Activated CD8-positive, alpha-beta memory T cell treated with anti-CD3 and anti-CD28 coated beads, Interleukin-2, amount 10 ng/mL, durations not matched to agents 7 days and 5 days (primary cell): Measurements from ENCODE around the gene SOX21. TPM values are rescaled to one million over a fixed set of nuclear protein-coding genes. Genes with fewer than 3 reads are reported as not detected.
"Not testable (repeated sequence)": the region's sequence is repeated elsewhere in the genome, so short reads cannot be mapped to it uniquely, and the experiment has no call there.

Experiments
- ATAC-seq: fragments of 150-1000 bp; cut with Tn5 transposase; one replicate; pipeline ENCODE4 v1.10.0; 2021; ENCODE audit warnings: moderate library complexity
- CTCF ChIA-PET: fragments of 350-600 bp; sonication (Branson Sonifier 250); formaldehyde crosslinking; loops from one replicate; lab custom pipeline; 2021; ENCODE audit warnings: antibody characterized with exemption; lab: Charles Lee
- DNase-seq: peaks from one replicate; pipeline ENCODE4 v3.0.0-alpha.2; 2020
- H3K27ac Mint-ChIP-seq: one replicate; pipeline ENCODE4 v1.8.0; 2021; ENCODE audit warnings: mild to moderate bottlenecking, mixed read lengths
- H3K27me3 Mint-ChIP-seq: one replicate; pipeline ENCODE4 v1.8.0; 2021; ENCODE audit warnings: mixed read lengths
- H3K36me3 Mint-ChIP-seq: one replicate; pipeline ENCODE4 v1.8.0; 2021; ENCODE audit warnings: mild to moderate bottlenecking, mixed read lengths
- H3K4me1 Mint-ChIP-seq: one replicate; pipeline ENCODE4 v1.8.0; 2021; ENCODE audit warnings: mixed read lengths
- H3K4me3 Mint-ChIP-seq: one replicate; pipeline ENCODE4 v1.8.0; 2021; ENCODE audit warnings: mild to moderate bottlenecking, moderate library complexity, mixed read lengths
- H3K9me3 Mint-ChIP-seq: one replicate; pipeline ENCODE4 v1.8.0; 2022; ENCODE audit warnings: low read depth, mixed read lengths
- total RNA-seq, 2 experiments: library from RNA; stranded (reverse); gene quantifications; one replicate each; pipeline ENCODE4 v1.2.3, GENCODE V29; 2021

Gene SOX21
- not detected for total RNA-seq

DNA sequence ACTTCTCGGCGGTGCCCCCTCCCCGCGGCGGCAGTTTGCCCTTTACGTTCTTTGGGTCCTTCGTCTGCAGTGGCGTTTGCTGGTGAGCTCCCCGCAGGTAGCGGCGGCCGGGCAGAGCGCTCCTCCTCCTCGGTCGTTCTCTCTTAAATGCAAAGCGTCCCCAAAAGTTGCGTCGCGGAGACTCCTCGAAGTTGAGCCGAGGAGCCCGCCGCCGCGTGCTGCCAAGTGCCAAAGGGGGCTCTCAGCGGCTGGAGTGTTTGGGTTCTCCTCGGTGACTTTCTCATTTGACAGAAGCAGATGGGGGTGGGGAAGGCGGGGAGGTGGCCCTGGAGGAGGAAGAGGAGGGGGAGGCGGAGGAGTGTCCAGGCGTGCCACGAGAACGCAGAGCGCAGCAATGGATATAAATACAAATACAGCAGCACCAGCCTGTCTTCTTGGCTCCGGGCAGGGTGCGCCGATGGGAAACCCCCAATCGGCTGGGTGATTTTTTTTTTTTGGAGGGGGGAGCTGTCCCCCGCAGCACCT is at the start of gene SOX21:
TSS of gene SOX21 (minus strand) at position 259 of the 525 bp plus-strand sequence. CDS start 496 bp downstream, outside the sequence.
- peak within 1 kb of the TSS; percentile 36 for H3K4me3 Mint-ChIP-seq
- H3K36me3 Mint-ChIP-seq = peaks cover 2% of the 10 kb centered on the region
- no peaks in the 10 kb centered on the region for H3K9me3 Mint-ChIP-seq
- CTCF ChIA-PET = no interaction called here
- peaks cover 16% of the 10 kb centered on the region for H3K4me1 Mint-ChIP-seq
- peak within 1 kb of the TSS; percentile 64 for H3K27ac Mint-ChIP-seq
- DNase-seq = no peak
- H3K27me3 Mint-ChIP-seq = peaks cover 81% of the 10 kb centered on the region
- ATAC-seq = no peak

GRCh38 chr13:94761407-94761806 is 49.1 kb upstream of the SOX21 start:
- CTCF ChIA-PET = no interaction called here
- H3K36me3 Mint-ChIP-seq = no peaks in the 10 kb centered on the region
- no peaks in the 10 kb centered on the region for H3K9me3 Mint-ChIP-seq
- peaks cover 25% of the 10 kb centered on the region for H3K27me3 Mint-ChIP-seq
- ATAC-seq (no peak), DNase-seq (no peak)
- H3K4me1 Mint-ChIP-seq = no peaks in the 10 kb centered on the region
- no peak overlapping the region for H3K4me3 Mint-ChIP-seq
- H3K27ac Mint-ChIP-seq = no peak overlapping the region

DNA sequence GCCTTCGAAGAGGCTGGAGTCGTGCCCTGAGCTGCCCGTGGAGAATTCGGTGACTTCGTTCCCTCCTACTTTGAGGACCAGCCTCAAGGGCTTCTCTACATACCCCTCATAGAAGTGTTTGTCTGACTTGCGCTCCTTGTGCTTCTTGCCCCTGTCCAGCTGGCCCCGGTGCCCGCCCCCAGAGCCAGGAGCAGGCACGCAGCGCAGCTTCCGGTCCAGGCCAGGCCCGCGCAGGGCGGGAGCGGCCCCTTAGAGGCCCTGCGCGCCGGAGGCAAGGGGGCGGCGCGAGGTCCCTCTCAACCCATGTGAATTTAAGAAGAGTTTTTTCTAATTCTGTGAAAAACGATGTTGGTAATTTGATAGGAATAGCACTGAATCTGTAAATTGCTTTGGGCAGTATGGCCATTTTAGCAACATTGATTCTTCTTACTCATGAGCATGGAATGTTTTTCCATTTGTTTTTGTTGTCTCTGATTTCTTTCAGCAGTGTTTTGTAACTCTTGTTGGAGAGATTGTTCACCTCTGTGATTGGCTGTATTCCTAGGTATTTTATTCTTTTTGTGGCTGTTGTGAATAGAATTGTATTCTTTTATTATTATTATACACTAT is 46.9 kb upstream of the SOX21 start:
- no peak overlapping the region for H3K27ac Mint-ChIP-seq
- H3K36me3 Mint-ChIP-seq = no peaks in the 10 kb centered on the region
- H3K27me3 Mint-ChIP-seq = peaks cover 29% of the 10 kb centered on the region
- no peak overlapping the region for H3K4me3 Mint-ChIP-seq
- H3K4me1 Mint-ChIP-seq = no peaks in the 10 kb centered on the region
- ATAC-seq (no peak), DNase-seq (no peak)
- H3K9me3 Mint-ChIP-seq = no peaks in the 10 kb centered on the region
- CTCF ChIA-PET = no interaction called here

GRCh38 chr13:94758436-94758960 is 46.2 kb upstream of the SOX21 start:
- no peak for ATAC-seq
- Mint-ChIP-seq H3K27me3 (peaks cover 29% of the 10 kb centered on the region), H3K4me1 (no peaks in the 10 kb centered on the region), H3K4me3 (no peak overlapping the region), H3K9me3 (no peaks in the 10 kb centered on the region), H3K27ac (no peak overlapping the region), H3K36me3 (no peaks in the 10 kb centered on the region)
- CTCF ChIA-PET = no interaction called here
- DNase-seq = no peak

DNA sequence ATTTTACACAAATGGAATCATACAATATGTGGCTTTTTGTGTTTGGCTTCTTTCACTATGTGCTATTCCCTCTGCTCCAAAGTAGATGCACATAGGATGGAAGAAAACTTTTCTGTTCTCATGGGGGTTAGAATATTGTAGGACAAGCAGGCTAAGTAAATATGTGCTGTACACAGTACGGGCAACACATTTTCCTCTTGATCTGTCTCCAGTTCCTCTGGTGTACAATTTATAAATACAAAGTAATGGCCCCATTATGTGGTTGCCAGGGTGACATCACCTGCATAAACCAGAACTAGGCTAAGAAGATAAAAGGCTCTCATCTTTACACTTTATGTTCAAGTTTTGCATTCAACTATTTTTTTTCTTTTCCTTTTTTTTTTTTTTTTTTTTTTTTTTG is 41.0 kb upstream of the SOX21 start:
- Mint-ChIP-seq H3K27me3 (peaks cover 8% of the 10 kb centered on the region), H3K36me3 (no peaks in the 10 kb centered on the region), H3K27ac (no peak overlapping the region), H3K9me3 (no peaks in the 10 kb centered on the region), H3K4me3 (no peak overlapping the region), H3K4me1 (no peaks in the 10 kb centered on the region)
- CTCF ChIA-PET = no interaction called here
- ATAC-seq = no peak
- DNase-seq = no peak

GRCh38 chr13:94749162-94749561 is 36.8 kb upstream of the SOX21 start:
- no peaks in the 10 kb centered on the region for H3K9me3 Mint-ChIP-seq
- no peak overlapping the region for H3K27ac Mint-ChIP-seq
- ATAC-seq (no peak), DNase-seq (no peak)
- no peaks in the 10 kb centered on the region for H3K36me3 Mint-ChIP-seq
- H3K4me3 Mint-ChIP-seq = no peak overlapping the region
- peaks cover 5% of the 10 kb centered on the region for H3K27me3 Mint-ChIP-seq
- CTCF ChIA-PET = no interaction called here
- H3K4me1 Mint-ChIP-seq = no peaks in the 10 kb centered on the region

DNA sequence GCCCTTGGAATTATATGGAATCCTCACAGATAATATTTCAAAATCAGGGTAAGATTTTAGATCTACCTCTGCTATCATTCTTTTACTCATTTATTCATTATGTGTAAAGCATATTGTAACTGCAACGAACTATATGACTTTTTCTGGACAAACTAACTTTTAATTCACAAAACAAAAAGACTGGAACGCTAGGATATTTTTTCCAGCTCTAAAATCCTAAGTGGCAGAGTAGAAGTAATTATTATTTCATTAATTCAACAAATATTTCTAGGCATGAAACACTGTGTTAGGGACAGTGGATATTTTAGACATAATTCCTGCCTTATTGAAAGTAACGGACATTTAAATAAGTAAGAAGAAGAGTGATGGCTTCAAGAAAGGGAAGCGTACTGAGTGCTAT is 26.9 kb upstream of the SOX21 start:
- no peak overlapping the region for H3K27ac Mint-ChIP-seq
- DNase-seq = no peak
- H3K36me3 Mint-ChIP-seq = no peaks in the 10 kb centered on the region
- no peak overlapping the region for H3K4me3 Mint-ChIP-seq
- ATAC-seq = no peak
- no peaks in the 10 kb centered on the region for H3K27me3 Mint-ChIP-seq
- no peaks in the 10 kb centered on the region for H3K4me1 Mint-ChIP-seq
- H3K9me3 Mint-ChIP-seq = no peaks in the 10 kb centered on the region
- CTCF ChIA-PET = no interaction called here

DNA sequence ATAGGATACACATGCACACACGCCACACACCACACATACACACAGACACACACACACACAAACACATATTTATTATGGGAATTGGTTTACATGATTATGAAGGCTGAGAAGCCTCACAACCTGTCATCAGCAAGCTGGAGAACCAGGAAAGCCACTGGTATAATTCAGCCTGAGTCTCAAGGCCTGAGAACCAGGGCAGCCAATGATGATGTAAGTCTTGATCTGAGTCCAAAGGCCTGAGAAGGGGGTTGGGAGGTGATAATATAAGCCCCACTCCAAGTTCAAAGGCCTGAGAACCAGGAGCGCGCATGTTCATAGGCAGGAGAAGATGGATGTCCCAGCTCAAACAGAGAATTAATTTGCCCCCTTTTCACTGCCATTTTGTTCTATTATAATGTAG is 18.7 kb upstream of the SOX21 start:
- Mint-ChIP-seq H3K36me3 (no peaks in the 10 kb centered on the region), H3K27me3 (no peaks in the 10 kb centered on the region), H3K4me1 (no peaks in the 10 kb centered on the region), H3K9me3 (peaks cover 2% of the 10 kb centered on the region), H3K27ac (no peak overlapping the region), H3K4me3 (no peak overlapping the region)
- CTCF ChIA-PET = no interaction called here
- ATAC-seq (no peak), DNase-seq (no peak)

DNA sequence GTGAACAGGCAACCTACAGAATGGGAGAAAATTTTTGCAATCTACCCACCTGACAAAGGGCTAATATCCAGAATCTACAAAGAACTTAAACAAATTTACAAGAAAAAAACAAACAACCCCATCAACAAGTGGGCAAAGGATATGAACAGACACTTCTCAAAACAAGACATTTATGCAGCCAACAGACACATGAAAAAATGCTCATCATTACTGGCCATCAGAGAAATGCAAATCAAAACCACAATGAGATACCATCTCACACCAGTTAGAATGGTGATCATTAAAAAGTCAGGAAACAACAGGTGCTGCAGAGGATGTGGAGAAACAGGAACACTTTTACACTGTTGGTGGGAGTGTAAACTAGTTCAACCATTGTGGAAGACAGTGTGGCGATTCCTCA is 17.6 kb upstream of the SOX21 start:
- H3K9me3 Mint-ChIP-seq, H3K27me3 Mint-ChIP-seq, H3K4me3 Mint-ChIP-seq, H3K36me3 Mint-ChIP-seq, CTCF ChIA-PET, H3K4me1 Mint-ChIP-seq, H3K27ac Mint-ChIP-seq, DNase-seq, ATAC-seq: not testable (repeated sequence)

DNA sequence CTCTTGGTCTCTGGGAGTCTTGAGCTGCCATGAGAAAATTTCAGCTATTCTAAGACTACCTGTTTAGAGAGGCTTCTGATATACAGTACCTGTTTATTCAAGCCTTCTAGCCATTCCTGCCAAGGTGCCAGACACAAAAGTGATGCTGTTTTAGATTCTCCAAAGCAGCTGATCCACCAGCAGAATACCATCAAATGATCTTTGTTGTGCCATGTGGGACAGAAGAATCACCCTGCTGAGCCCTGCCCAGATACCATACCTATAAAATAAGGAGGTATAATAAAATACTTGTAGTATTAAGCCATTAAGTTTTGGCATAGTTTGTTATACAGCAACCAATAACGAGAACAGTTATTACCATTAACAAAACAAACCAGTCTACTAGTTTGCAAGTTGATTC is 14.1 kb upstream of the SOX21 start:
- ATAC-seq (no peak), DNase-seq (no peak)
- Mint-ChIP-seq H3K4me1 (no peaks in the 10 kb centered on the region), H3K27ac (no peak overlapping the region), H3K27me3 (no peaks in the 10 kb centered on the region), H3K4me3 (no peak overlapping the region), H3K9me3 (peaks cover 2% of the 10 kb centered on the region), H3K36me3 (no peaks in the 10 kb centered on the region)
- CTCF ChIA-PET = no interaction called here

DNA sequence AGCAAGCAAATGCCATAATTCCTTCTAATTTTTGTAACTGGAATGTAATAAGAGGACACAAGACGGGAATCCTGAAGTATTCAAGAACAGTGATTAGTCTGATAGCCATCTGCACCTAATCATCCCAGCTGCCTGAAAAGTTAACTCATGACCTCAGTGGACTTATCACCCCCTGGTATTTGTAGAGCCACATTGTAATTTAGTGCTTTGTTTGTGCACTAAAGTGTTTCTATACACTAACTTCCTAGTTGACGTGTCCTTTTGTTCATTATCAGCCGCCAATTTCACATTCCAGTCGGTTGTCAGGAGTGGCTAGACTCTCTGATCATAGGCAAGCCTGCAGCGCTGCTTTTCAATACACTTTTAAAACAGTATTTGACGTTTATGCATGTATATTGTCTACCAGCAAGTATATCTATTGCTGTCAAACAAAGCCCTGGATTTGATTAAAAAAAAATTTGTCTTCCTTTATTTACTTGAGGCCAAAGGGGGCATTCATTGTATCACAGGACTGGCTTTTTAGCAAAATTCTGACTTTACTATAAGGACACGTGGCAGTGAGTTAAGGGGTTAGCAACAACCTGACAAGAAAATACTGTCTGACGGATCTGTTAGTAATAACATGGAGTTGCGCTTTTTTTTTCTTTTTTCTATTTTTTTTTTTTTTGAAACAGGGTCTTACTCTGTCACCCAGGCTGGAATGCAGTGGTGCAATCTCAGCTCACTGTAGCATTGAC is 10.4 kb upstream of the SOX21 start:
- CTCF ChIA-PET = no interaction called here
- Mint-ChIP-seq H3K4me3 (no peak overlapping the region), H3K4me1 (no peaks in the 10 kb centered on the region), H3K36me3 (no peaks in the 10 kb centered on the region), H3K9me3 (no peaks in the 10 kb centered on the region), H3K27me3 (peaks cover 3% of the 10 kb centered on the region), H3K27ac (no peak overlapping the region)
- no peak for DNase-seq
- no peak for ATAC-seq

- ATAC-seq, H3K9me3 Mint-ChIP-seq, CTCF ChIA-PET, H3K36me3 Mint-ChIP-seq, H3K27ac Mint-ChIP-seq, DNase-seq, H3K4me1 Mint-ChIP-seq, H3K4me3 Mint-ChIP-seq: not testable (repeated sequence)
- H3K27me3 Mint-ChIP-seq = peaks cover 41% of the 10 kb centered on the region
These were observed 6.4 kb upstream of the SOX21 start for GRCh38 chr13:94718697-94719096.

DNA sequence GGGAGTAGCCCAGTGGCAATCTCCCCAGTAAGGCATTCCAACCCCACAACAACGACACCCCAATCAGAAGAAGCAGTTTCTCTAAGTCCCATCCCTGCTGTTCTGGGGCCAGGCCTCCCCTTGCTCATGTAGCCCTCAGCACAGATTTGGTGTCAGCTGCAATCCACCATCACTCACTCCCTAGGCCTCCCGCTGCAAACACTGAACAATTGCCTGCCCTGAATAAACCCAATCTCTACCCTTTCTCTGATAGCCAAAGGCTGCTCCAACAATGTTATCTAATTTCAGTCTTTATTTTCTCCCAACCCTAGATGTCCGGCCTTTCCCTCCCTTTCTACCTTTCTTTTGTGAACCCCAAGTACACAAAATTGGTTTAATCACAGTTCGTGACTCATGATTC is 5.6 kb upstream of the SOX21 start:
- H3K4me3 Mint-ChIP-seq = no peak overlapping the region
- DNase-seq (no peak), ATAC-seq (no peak)
- H3K9me3 Mint-ChIP-seq = no peaks in the 10 kb centered on the region
- H3K27me3 Mint-ChIP-seq = peaks cover 43% of the 10 kb centered on the region
- H3K27ac Mint-ChIP-seq = no peak overlapping the region
- no peaks in the 10 kb centered on the region for H3K4me1 Mint-ChIP-seq
- H3K36me3 Mint-ChIP-seq = no peaks in the 10 kb centered on the region
- CTCF ChIA-PET = interaction anchor here (1.2 kb wide), 1 partner anchor 22 kb away, joined by 3 read pairs; no protein-coding TSS in a partner anchor

DNA sequence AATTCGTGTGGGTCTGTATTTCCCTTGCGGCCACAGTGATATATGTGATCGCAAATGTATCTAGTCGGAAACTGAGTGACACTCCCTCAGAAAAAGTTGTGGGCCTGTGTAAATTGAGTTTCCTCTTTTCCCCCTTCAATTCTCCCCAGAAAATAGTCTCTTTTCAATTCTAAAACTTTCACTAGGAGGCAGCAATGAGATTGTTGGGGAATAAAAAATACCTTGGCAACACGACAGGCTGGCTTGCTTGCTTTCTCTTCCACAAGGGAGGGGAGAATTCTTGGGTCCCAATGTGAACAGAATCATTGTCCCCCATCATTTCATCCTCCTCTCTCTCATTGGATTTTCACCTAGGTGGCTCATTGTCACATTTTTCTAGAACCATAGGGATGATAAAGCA is 3.7 kb upstream of the SOX21 start:
- peaks cover 53% of the 10 kb centered on the region for H3K27me3 Mint-ChIP-seq
- ATAC-seq (no peak), DNase-seq (no peak)
- no peak overlapping the region for H3K4me3 Mint-ChIP-seq
- CTCF ChIA-PET = no interaction called here
- no peaks in the 10 kb centered on the region for H3K36me3 Mint-ChIP-seq
- peaks cover 4% of the 10 kb centered on the region for H3K4me1 Mint-ChIP-seq
- H3K27ac Mint-ChIP-seq = no peak overlapping the region
- H3K9me3 Mint-ChIP-seq = no peaks in the 10 kb centered on the region
